ENCODE data around the gene SDK1.
A peak's percentile ranks its signal among the peaks of the same experiment; 100 is the strongest.
"Not testable (repeated sequence)": the region's sequence is repeated elsewhere in the genome, so short reads cannot be mapped to it uniquely, and the experiment has no call there.

The SDK1 gene

GRCh38 chr7:3538041-3538440 lies 237.0 kb downstream of the SDK1 start:
- DNase-seq: no peak

DNA sequence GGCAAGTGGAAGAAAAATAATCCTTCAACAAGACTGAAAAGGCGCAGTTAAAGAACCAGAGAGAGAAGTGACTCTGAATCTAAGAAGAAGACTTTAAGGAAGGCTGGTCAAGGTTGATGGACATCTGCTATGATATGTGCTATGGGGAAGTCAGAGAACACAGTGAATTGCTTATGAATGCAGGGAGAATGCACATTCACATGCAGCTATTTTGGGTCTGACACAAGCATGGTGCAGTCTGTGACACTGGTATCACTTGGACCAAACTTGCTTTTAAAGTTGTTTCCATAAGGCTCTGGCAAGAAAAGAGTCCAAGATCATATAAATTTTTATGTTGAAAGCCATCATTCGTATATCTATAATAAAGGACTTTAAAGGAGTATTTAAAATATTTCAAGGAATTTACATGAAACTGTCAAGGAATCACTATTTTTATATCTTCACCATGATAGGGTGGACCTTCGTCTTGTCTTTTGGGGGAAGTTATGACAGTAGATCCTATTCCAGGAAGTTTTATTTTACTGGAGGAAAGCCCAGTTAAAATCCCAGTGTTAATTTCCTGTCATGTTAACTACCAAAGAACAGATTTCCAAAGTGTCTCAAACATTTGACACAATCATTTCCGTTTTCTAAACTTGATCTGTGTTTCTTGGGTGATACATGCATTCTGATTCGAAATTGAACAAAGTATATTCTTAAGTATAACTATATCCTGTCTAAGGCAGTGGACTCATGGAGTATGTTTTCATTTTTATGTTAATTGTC lies 239.6 kb downstream of the SDK1 start:
- DNase-seq: no peak

DNA sequence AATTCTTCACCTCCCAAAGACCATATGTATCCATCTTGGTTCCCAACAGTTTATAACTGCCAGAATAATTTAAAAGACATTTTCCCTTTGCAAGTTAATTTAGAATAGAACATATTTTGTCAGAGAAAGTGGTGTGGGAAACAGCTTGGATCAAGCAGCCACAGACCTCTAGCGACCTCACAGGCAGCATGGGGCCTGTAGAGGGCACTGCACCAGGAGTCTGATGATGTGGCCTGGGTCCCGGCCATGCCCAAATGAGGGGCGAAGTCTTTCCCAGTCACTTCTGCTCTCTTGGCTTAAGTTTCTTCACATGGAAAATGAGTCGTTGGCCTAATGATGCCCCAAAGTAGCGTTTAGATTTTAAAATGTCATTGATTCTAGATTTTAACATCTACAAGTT lies 243.2 kb downstream of the SDK1 start:
- DNase-seq: no peak

- no peak for DNase-seq
Observed at GRCh38 chr7:3548815-3549214, 247.8 kb downstream of the SDK1 start.

DNA sequence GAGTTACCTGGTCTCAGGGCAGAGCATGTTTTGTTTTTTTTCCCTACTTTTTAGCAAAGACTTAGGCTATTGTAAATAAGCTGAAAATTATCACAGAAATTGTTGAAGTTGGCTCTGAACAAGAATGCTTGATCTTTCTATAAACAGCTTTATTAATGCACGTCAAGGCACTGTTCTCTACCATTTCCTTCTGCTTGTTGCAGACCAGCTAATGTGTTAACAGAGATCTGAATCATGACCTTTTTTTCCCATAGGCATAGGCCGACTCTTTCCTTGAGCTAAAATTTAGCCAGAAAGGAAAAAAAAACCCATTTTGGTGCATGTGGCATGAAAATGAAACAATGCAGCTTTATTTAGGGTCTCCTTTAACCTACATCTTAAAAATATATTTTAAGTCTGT lies 248.5 kb downstream of the SDK1 start:
- no peak for DNase-seq

GRCh38 chr7:3551536-3551935 lies 250.5 kb downstream of the SDK1 start:
- no peak for DNase-seq

GRCh38 chr7:3552499-3552898 lies 251.4 kb downstream of the SDK1 start:
- DNase-seq: no peak

- DNase-seq: no peak
Observed at GRCh38 chr7:3558400-3558799, 257.3 kb downstream of the SDK1 start.

- peak in 1 of 2 experiments; percentile 8 for DNase-seq
Observed at GRCh38 chr7:3559278-3559677, 258.2 kb downstream of the SDK1 start.

GRCh38 chr7:3560495-3560894 lies 259.4 kb downstream of the SDK1 start:
- no peak for DNase-seq

GRCh38 chr7:3561932-3562331 lies 260.9 kb downstream of the SDK1 start:
- no peak for DNase-seq

DNA sequence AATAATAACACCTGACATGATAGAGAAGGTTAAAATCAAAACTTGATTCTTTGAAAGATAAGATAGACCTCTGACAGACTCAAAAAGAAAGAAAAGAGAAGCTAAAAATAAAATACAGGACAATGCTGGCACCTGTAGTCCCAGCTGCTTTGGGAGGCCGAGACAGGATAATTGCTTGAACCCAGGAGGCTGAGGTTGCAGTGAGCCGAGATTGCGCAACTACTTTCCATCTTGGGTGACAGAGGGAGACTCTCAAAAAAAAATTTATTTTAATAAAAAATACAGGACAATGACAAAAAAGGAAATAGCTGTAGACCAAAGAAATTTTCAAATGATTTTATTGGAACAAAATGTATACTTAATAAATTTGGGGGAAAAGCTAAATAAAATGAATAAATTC lies 263.2 kb downstream of the SDK1 start:
- no peak for DNase-seq

GRCh38 chr7:3568516-3568915 lies 267.5 kb downstream of the SDK1 start:
- DNase-seq: no peak

- DNase-seq: no peak
Observed at GRCh38 chr7:3569643-3570042, 268.6 kb downstream of the SDK1 start.

DNA sequence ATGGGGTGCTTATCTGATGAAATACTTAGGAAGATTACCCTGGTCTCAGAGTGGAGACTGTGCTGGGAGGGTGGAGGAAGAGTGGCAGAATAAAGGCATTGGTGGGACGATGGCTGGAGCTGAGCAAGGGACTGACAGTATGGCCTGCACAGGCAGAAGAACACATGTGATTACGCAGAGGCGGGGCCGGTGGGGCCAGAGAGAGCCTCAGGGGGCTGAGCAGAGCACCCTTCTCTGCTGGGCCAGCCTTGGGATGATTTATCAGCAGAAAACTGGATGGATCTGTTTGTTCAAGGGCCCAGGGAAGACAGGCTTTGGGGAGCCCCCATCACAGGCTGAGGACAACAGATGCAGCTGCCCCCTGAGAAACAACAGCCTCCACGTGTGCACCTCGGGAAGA lies 272.1 kb downstream of the SDK1 start:
- DNase-seq: no peak

- DNase-seq: no peak
Observed at GRCh38 chr7:3574386-3574785, 273.3 kb downstream of the SDK1 start.

DNA sequence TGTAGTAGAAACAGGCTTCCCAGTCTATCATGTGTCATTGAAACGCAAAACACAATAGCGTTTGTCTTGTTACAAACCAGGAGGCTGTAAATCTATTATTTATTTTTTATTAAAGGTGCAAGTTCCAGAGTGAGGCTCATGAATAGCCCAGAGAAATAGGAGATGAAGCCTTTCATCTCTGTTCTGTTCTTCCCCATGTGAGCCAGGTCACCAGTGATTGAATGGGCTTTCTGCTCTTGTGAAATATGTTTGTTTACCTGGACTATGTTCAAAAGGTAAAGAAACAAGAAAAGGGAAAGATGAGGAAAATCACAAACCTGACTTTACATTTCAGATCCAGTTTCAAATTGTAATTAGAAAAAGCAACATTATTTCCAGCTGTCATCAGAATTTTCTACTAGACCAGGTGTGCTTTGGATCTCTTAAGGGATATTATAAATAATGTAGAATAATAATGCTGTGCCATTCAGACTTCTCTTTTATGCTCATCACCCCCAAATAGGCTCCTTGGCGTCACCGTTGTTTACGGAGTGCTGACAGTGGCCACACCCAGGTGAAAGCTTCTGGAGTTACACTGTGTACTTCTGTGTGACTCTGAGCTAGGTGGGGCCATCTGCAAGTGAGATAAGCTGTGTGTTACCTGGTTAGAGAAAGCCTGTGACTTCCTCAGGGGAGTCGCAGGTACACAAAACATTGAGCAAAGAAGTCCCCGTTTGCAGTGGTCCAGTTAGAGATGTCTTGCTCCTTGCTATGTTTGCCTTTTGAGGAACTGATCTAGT lies 274.9 kb downstream of the SDK1 start:
- DNase-seq: no peak

- no peak for DNase-seq
Observed at GRCh38 chr7:3578399-3578798, 277.3 kb downstream of the SDK1 start.

- DNase-seq: no peak
Observed at GRCh38 chr7:3579638-3580219, 278.7 kb downstream of the SDK1 start.

- not testable (repeated sequence) for DNase-seq
Observed at GRCh38 chr7:3582145-3582544, 281.1 kb downstream of the SDK1 start.

GRCh38 chr7:3585826-3586225 lies 284.8 kb downstream of the SDK1 start:
- DNase-seq: no peak

DNA sequence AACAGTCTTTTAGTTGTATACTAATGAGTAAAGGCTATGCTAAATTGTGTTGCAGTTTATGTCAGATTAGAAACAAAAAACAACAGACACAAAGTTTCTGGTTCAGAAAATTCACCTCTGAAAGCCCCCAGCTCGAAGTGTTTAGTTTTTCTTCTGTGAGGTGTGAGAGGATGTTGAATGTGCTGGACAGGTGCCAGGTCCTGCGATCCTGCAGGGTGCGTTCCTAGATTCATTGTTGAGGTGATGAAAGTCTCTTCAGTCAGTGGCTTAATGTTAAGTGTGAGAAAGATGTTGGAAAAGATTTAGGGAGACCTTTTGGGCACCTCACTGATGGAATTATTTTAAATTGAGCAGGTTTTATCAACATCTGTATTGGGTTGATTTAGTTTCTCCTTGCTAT lies 287.3 kb downstream of the SDK1 start:
- no peak for DNase-seq

DNA sequence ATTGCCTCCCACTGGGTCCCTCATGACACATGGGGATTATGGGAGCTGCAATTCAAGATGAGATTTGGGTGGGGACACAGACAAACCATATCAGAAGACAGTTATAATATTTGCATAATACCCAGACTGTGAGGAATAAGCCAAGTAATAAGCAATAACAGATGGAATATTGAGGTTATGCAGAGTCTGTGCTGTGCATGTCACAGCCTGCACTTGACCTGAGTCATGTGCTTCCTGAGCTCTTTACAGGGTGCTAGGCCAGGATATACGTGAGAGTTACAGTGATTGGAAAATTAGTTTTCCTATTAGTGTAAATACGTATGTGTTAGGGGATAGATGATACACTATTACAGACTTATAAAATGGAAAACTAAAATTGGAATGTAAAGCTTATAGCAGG lies 288.7 kb downstream of the SDK1 start:
- DNase-seq: no peak

GRCh38 chr7:3591219-3591618 lies 290.2 kb downstream of the SDK1 start:
- DNase-seq: no peak

Data from SW 1271 (cell line).